Measurements from ENCODE around the gene TMEM123.
"Not testable (repeated sequence)": the region's sequence is repeated elsewhere in the genome, so short reads cannot be mapped to it uniquely, and the experiment has no call there.

DNA sequence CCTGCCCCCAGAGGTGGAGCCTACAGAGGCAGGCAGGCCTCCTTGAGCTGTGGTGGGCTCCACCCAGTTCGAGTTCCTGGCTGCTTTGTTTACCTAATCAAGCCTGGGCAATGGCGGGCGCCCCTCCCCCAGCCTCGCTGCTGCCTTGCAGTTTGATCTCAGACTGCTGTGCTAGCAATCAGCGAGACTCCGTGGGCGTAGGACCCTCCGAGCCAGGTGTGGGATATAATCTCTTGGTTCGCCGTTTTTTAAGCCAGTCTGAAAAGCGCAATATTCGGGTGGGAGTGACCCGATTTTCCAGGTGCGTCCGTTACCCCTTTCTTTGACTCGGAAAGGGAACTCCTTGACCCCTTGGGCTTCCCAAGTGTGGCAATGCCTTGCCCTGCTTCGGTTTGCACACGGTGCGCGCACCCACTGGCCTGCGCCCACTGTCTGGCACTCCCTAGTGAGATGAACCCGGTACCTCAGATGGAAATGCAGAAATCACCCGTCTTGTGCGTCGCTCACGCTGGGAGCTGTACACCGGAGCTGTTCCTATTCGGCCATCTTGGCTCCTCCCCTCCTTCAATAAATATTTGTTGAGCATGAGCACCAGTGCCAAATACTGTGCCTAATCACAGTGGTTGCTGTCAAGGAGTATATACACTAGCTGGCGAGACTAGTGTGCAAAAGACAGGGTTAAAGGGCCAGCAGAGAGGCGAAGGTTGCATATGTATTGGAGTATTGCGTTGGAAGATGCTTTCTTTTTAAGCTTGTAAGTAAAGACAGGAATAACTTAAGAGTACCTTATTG, 77.7 kb downstream of the TMEM123 start:
- TF ChIP-seq, protein P1, sequence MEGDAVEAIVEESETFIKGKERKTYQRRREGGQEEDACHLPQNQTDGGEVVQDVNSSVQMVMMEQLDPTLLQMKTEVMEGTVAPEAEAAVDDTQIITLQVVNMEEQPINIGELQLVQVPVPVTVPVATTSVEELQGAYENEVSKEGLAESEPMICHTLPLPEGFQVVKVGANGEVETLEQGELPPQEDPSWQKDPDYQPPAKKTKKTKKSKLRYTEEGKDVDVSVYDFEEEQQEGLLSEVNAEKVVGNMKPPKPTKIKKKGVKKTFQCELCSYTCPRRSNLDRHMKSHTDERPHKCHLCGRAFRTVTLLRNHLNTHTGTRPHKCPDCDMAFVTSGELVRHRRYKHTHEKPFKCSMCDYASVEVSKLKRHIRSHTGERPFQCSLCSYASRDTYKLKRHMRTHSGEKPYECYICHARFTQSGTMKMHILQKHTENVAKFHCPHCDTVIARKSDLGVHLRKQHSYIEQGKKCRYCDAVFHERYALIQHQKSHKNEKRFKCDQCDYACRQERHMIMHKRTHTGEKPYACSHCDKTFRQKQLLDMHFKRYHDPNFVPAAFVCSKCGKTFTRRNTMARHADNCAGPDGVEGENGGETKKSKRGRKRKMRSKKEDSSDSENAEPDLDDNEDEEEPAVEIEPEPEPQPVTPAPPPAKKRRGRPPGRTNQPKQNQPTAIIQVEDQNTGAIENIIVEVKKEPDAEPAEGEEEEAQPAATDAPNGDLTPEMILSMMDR (IDR thresholded peaks at IDR 0.05): not testable (repeated sequence)
- not testable (repeated sequence) for TF ChIP-seq POLR2A (IDR thresholded peaks at IDR 0.05)
